ENCODE measurements around the gene EIF3L.

EIF3L gene

DNA sequence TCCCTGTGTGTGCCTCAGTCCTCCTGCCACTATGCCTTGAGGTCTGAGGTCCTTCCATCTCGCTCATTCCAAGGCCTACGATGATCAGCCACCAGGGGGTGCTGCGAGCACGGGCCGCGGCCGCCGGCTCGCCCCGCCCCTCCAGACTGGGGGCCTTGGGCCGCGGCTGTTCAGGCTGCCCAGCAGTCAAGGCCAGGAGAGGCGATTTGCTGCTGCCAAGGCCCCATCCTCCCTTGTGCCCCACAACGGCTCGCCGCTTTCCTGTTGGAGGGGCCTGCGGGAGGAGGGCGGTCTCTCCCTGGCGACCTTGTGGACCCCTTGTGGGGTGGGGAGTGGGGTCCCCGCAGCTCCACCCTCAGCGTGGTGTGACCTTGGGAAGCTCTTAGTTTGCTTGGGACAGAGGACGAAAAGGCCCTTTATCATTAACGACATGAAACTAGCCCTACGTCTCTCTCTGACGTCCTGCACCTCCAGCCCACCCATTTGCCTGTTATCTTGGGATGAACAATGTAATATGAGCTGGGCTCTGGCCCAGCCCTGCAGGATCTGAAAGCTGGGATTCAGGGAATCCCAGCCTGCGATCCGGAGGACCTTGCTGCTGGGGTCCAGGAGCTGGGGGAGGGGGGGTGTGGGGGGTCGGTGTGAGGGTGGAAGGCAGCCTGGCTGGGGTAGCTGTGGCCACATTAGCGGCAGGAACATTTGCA, 31.4 kb upstream of the EIF3L start:
- ATAC-seq, result peak; percentile 97
- no peak for TF ChIP-seq OSR1 (CRISPR knock-in tag; IDR thresholded peaks at IDR 0.05)
- TF ChIP-seq, protein P1, sequence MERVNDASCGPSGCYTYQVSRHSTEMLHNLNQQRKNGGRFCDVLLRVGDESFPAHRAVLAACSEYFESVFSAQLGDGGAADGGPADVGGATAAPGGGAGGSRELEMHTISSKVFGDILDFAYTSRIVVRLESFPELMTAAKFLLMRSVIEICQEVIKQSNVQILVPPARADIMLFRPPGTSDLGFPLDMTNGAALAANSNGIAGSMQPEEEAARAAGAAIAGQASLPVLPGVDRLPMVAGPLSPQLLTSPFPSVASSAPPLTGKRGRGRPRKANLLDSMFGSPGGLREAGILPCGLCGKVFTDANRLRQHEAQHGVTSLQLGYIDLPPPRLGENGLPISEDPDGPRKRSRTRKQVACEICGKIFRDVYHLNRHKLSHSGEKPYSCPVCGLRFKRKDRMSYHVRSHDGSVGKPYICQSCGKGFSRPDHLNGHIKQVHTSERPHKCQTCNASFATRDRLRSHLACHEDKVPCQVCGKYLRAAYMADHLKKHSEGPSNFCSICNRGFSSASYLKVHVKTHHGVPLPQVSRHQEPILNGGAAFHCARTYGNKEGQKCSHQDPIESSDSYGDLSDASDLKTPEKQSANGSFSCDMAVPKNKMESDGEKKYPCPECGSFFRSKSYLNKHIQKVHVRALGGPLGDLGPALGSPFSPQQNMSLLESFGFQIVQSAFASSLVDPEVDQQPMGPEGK (CRISPR knock-in tag; IDR thresholded peaks at IDR 0.05; ENCODE audit: borderline replicate concordance), result no peak
- TF ChIP-seq, protein P2, sequence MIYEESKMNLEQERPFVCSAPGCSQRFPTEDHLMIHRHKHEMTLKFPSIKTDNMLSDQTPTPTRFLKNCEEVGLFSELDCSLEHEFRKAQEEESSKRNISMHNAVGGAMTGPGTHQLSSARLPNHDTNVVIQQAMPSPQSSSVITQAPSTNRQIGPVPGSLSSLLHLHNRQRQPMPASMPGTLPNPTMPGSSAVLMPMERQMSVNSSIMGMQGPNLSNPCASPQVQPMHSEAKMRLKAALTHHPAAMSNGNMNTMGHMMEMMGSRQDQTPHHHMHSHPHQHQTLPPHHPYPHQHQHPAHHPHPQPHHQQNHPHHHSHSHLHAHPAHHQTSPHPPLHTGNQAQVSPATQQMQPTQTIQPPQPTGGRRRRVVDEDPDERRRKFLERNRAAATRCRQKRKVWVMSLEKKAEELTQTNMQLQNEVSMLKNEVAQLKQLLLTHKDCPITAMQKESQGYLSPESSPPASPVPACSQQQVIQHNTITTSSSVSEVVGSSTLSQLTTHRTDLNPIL (CRISPR knock-in tag; IDR thresholded peaks at IDR 0.05; ENCODE audit: low read depth), result no peak
- no peak for TF ChIP-seq SNAI2 (CRISPR knock-in tag; IDR thresholded peaks at IDR 0.05)
- TF ChIP-seq, protein P3, sequence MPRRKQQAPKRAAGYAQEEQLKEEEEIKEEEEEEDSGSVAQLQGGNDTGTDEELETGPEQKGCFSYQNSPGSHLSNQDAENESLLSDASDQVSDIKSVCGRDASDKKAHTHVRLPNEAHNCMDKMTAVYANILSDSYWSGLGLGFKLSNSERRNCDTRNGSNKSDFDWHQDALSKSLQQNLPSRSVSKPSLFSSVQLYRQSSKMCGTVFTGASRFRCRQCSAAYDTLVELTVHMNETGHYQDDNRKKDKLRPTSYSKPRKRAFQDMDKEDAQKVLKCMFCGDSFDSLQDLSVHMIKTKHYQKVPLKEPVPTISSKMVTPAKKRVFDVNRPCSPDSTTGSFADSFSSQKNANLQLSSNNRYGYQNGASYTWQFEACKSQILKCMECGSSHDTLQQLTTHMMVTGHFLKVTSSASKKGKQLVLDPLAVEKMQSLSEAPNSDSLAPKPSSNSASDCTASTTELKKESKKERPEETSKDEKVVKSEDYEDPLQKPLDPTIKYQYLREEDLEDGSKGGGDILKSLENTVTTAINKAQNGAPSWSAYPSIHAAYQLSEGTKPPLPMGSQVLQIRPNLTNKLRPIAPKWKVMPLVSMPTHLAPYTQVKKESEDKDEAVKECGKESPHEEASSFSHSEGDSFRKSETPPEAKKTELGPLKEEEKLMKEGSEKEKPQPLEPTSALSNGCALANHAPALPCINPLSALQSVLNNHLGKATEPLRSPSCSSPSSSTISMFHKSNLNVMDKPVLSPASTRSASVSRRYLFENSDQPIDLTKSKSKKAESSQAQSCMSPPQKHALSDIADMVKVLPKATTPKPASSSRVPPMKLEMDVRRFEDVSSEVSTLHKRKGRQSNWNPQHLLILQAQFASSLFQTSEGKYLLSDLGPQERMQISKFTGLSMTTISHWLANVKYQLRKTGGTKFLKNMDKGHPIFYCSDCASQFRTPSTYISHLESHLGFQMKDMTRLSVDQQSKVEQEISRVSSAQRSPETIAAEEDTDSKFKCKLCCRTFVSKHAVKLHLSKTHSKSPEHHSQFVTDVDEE (CRISPR knock-in tag; IDR thresholded peaks at IDR 0.05), result no peak
- TF ChIP-seq CSDC2 (CRISPR knock-in tag; IDR thresholded peaks at IDR 0.05), result no peak
- no peak for TF ChIP-seq ARNTL (CRISPR knock-in tag; IDR thresholded peaks at IDR 0.05; ENCODE audit: borderline replicate concordance, low read depth)

DNA sequence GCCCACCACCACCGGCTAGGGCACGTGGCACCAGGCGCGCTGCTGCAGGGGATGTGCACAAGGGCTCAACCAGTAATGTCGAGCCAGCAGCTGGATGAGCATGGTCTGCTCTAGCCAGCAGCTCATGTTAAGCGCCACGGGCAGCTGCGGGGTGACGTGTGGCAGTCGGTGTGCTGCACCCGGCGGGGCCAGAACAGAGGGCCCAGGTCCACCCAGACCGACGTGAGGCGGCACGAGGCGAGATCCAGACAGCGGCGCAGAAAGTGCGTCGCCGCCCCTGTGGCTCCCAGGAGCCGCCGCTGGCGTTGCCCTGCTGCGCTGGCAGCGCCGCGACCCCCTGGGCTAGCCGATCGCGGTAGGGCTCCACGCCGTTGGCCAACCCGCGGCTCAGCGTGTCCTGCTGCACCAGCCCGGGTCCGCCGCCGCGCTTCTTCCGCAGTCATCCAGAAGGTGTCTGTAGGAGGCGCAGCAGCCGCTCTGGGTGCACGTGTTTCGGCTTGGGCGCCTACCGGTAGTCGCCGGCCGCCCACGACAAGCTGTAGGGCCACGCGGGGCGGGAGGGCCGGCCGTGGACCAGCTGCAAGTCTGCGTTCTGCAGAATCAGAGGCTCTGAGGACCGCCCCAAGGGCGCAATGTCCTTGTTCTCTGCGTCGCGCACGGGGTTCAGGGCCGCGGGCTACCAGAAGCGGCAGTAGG, 30.7 kb upstream of the EIF3L start:
- ATAC-seq, result peak; percentile 3; the same call in 2 of the 3 replicates
- TF ChIP-seq, protein P4, sequence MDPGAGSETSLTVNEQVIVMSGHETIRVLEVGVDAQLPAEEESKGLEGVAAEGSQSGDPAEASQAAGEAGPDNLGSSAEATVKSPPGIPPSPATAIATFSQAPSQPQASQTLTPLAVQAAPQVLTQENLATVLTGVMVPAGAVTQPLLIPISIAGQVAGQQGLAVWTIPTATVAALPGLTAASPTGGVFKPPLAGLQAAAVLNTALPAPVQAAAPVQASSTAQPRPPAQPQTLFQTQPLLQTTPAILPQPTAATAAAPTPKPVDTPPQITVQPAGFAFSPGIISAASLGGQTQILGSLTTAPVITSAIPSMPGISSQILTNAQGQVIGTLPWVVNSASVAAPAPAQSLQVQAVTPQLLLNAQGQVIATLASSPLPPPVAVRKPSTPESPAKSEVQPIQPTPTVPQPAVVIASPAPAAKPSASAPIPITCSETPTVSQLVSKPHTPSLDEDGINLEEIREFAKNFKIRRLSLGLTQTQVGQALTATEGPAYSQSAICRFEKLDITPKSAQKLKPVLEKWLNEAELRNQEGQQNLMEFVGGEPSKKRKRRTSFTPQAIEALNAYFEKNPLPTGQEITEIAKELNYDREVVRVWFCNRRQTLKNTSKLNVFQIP (CRISPR knock-in tag; IDR thresholded peaks at IDR 0.05; ENCODE audit: borderline replicate concordance, low read depth), result no peak
- TF ChIP-seq ZC3H10 (CRISPR knock-in tag; IDR thresholded peaks at IDR 0.05), result no peak
- no peak for TF ChIP-seq CSDC2 (CRISPR knock-in tag; IDR thresholded peaks at IDR 0.05)
- TF ChIP-seq, protein P2 (CRISPR knock-in tag; IDR thresholded peaks at IDR 0.05; ENCODE audit: low read depth), result no peak
- no peak for TF ChIP-seq BACH2 (CRISPR knock-in tag; IDR thresholded peaks at IDR 0.05; ENCODE audit: borderline replicate concordance)
- TF ChIP-seq, protein P1 (CRISPR knock-in tag; IDR thresholded peaks at IDR 0.05; ENCODE audit: borderline replicate concordance), result no peak
- no peak for TF ChIP-seq TCF4 (CRISPR knock-in tag; IDR thresholded peaks at IDR 0.05; ENCODE audit: borderline replicate concordance)
- TF ChIP-seq OSR1 (CRISPR knock-in tag; IDR thresholded peaks at IDR 0.05), result no peak
- TF ChIP-seq ISL1 (CRISPR knock-in tag; IDR thresholded peaks at IDR 0.05), result no peak
- TF ChIP-seq ZNF70 (CRISPR knock-in tag; IDR thresholded peaks at IDR 0.05), result no peak
- no peak for TF ChIP-seq SNAI2 (CRISPR knock-in tag; IDR thresholded peaks at IDR 0.05)
- TF ChIP-seq TOX (CRISPR knock-in tag; IDR thresholded peaks at IDR 0.05; ENCODE audit: borderline replicate concordance), result no peak
- TF ChIP-seq ARNTL (CRISPR knock-in tag; IDR thresholded peaks at IDR 0.05; ENCODE audit: borderline replicate concordance, low read depth), result no peak
- no peak for TF ChIP-seq ESRRG (CRISPR knock-in tag; IDR thresholded peaks at IDR 0.05)
- no peak for TF ChIP-seq GLIS3 (CRISPR knock-in tag; IDR thresholded peaks at IDR 0.05)
- no peak for TF ChIP-seq ZNF8 (CRISPR knock-in tag; IDR thresholded peaks at IDR 0.05)
- TF ChIP-seq, protein P3 (CRISPR knock-in tag; IDR thresholded peaks at IDR 0.05), result no peak
- no peak for TF ChIP-seq ZFP3 (CRISPR knock-in tag; IDR thresholded peaks at IDR 0.05)
